HG02588 (cell line): ENCODE measurements around the gene LOXL1.
"Not testable (repeated sequence)": the region's sequence is repeated elsewhere in the genome, so short reads cannot be mapped to it uniquely, and the experiment has no call there.

Experiments
- ATAC-seq: cut with Tn5 transposase; IDR thresholded peaks from one replicate; pipeline ENCODE4 v1.9.1; 2021; ENCODE audit warnings: mild to moderate bottlenecking, moderate library complexity; ENCODE audit not compliant: unreplicated experiment

The LOXL1 gene

GRCh38 chr15:73972984-73973682 is 46.9 kb downstream of the LOXL1 start:
- no peak for ATAC-seq

GRCh38 chr15:73973683-73974200 is 47.5 kb downstream of the LOXL1 start:
- not testable (repeated sequence) for ATAC-seq

DNA sequence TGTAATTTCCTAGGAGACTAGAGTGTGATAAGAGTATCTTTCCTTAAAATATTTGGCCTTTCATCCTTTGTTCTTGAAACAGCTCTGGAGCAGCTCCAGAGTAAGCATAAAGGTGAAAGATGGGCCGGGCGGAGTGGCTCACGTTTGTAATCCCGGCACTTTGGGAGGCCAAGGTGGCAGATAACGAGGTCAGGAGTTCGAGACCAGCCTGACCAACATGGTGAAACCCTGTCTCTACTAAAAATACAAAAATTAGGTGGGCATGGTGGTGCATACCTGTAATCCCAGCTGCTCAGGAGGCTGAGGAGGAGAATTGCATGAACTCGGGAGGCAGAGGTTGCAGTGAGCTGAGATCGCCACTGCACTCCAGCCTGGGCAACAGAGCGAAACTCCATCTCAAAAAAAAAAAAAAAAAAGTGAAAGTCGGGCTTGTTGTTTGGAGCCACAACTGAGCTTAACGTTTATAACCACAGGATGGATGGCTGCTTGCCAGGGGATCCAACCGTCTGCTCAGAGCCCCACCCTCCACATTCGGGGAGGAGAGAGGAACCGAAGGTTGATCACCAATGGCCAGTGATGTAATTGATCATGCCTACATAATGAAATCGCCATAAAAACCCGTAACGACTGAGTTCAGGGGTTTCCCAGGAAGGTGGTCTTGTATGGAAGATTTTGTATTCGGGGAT is 49.3 kb downstream of the LOXL1 start:
- ATAC-seq: not testable (repeated sequence)

DNA sequence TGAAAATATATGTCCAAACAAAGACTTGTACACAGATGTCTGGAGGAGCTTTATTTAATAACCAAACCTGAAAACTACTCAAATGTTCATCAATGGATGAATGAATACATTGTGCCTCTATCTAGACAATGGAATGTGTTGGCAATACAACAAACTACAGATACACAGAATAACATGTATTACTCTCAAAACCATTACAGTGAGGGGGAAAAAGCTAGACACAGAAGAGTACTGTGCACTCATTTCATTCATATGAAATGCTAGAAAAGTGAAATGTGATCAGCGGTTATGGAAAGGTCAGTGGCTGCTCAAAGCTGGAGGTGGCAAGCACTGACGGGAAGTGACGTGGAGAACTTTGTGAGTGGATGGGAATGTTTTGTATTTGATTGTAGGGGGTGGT is 52.6 kb downstream of the LOXL1 start:
- no peak for ATAC-seq

- ATAC-seq: no peak
Observed at GRCh38 chr15:73979636-73980035, 53.4 kb downstream of the LOXL1 start.

DNA sequence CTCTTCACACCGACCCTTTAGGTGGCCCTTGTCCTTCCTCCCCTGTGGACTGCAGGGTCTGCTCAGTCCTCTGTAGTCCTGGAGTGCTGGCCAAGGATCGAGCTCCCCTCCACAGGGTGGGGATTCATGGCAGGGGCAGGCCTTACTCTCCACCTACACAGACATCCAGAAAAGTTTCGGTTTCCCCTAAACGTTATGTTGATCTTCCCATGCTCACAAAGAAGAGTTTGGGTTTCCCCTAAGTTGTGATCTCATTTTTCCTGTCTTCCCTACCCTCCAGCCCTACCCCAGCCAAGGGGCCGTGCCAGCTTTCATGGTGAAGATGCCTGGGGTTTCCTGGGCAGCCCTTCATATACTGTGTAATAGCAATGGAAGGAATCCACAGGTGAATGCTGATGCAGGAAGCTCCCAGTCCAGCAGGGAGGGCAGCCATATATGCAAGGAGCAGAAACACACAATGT is 55.5 kb downstream of the LOXL1 start:
- ATAC-seq: no peak

- ATAC-seq: no peak
Observed at GRCh38 chr15:73982222-73982962, 56.1 kb downstream of the LOXL1 start.

- ATAC-seq: no peak
Observed at GRCh38 chr15:73983211-73983727, 57.0 kb downstream of the LOXL1 start.

DNA sequence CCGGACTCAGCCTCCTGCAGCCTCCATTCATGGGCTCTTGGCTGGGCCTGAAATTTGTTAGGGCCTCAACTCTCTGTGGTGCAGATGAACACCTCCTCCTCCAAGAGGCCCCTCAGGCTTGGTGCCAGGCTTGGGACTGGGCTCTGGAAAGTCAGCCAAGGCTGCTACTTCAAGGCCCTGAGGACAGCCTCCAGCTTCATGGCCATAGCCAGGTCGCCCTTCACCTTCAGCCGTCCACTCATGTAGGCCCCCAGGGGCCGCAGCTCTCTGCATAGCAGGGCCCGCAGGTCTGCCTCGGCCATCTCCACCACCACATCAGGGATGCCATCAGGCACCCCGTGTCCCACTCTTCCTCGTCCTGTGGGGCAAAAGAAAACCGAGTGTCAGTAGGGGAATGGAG is 57.5 kb downstream of the LOXL1 start:
- no peak for ATAC-seq

DNA sequence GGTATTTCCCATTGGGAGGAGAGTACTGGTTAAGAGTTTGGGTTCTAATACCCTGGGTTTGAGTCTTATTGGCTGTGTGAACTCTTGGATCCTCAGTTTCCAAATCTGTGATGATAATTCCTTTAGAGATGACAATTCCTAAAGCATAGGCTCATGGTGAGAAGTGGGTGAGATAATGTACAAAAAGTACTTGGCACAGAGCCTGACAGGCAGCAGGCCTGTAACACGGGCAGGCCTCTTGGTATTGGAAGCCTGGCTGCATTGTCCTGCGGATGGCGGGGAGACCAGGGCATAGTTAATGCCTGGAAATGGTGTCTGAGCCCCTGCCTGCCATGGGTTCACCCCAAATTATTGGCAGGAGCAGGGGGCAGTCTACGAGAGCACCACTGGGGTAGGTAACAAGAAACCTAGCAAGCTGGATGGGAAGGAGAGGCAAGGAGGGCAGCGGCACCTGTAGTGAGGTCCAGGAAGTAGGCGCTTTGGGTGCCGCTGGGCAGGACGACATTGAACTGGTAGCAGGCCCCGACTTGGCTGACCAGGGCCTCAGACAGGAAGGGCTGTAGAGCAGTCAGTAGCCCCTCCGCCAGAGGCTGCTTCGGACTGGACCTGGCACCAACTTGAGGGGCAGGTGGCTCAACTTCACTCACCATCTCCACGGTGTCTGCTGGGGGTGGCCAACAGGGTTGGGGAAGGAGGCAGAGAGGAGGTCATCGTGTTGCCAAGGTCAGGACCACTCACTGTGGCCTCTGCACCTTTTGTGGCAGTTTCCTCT is 58.1 kb downstream of the LOXL1 start:
- no peak for ATAC-seq

DNA sequence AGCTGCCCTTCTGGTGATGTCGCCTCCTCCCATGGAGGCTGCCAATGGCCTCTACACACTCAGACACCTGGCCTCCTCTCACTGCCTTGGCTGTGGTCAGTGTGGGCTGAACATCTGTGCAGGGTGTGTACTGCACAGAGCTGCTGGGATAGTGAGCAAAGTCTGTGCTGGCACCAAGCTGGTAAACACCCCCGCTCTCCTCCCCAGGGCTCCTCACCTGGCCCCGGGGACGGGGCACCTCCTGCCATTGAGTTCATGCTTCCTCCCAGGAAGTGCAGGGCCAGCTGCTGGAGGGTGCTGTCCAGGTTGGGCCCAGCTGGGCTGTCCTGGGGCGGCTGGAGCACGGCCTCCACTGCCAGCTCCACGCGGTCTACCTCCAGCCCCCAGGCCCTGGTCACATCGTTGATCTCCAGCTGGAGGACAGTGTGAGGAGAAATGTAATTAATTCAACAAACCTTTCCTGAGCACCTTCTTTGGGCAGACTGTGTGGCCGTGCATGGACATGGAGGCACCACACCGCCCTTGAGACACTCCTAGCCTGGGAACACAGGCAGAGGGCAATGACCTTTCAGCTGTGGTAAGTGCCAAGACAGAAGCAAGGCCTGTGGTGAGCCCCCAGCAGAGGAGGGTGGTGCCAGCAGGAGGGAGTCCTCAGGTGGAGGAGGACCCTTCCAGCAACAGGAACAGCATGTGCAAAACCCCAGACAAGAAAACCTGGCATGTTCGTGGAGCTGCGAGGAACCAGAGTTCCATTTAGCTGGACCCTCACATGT is 59.0 kb downstream of the LOXL1 start:
- no peak for ATAC-seq

DNA sequence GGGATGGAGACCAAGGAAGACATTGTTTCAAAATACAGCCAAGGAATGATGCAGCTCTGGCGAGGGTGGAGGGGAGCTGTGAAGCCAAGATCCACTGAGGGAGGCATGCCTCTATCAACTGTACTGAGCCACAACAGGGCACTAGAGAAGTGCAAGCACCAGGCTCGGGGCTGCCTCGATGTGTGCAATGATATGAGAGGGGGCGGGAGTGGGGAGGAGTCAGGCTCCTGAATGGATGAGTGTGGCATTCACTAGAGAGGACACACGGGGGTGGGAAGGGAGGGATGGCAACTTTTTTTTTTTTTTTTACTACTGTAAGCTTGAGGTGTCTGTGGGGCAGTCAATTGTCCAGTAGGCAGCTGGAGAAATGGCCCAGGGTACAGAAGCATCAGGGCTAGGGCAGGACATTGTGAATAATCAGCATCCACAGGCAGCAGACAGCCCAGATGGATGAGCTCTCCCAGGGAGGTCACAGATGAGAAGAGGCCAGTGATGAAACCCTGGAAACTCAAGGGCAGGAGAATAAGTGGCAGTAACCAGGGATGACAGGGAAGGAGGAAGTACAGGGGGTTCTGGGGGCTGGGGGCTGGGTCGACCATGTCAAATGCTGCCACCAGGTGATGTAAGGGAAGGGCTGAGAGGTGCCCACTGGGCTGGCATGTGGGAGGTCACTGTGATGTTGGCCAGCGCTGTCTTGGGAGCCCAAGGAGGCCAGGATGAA is 60.0 kb downstream of the LOXL1 start:
- no peak for ATAC-seq

DNA sequence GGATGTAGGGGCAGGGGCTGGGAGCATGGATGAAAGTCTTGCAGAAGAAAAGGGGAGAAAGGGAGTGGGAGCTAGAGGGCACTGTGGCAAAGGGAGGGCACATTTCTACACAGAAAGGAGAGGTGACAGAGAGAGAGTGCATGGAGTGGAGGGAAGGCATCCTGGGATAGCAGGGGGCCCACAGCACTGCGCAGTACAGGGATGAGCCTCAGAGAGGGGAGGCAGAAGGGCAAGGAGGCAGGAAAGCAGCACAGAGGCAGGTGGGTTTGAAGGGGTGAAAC is 60.5 kb downstream of the LOXL1 start:
- ATAC-seq: no peak

DNA sequence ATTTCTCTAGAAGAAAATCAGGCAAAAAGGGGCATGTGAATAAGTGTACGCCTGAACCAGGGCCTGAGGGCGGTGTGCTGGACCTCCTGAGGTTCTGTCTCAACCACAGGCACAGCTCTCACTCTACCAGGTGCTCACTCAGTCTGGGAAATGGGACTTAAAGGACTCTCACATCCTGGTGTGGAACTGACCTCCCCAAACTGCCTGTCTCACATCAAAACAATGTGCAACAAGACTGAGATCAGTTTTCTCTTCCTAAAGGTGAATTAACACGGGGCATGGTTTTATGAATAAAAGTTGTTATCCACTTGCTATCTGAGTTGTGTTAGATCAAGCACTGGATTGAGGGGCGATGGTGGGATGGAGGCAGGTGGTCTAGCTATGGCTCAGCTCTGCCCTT is 61.0 kb downstream of the LOXL1 start:
- ATAC-seq: no peak

GRCh38 chr15:73987681-73988444 is 61.6 kb downstream of the LOXL1 start:
- no peak for ATAC-seq

DNA sequence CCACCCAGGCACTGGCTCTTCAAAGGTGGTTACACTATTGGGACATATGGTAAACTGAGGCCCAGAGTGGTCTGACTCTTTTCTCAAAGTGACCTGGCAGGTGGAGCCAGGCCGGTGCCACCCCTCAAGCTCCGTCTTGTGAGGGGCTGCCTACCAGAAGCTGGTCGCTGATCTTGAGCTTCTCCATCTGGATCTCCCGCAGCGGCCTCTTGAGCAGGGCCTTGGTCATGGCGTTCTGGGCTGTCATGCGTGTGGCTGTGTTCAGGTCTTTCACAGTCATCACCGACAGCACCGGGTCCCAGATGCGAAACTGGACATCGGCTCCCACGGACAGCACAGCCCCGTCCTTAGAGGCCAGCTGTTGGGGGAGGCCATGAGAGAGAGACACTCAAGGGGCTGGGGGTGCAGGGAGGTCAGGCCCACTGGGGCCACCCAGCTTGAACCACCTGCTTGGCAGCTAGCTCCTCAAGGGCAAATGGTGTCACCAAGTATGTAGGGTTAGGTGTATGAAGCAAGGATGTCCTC is 62.2 kb downstream of the LOXL1 start:
- no peak for ATAC-seq

DNA sequence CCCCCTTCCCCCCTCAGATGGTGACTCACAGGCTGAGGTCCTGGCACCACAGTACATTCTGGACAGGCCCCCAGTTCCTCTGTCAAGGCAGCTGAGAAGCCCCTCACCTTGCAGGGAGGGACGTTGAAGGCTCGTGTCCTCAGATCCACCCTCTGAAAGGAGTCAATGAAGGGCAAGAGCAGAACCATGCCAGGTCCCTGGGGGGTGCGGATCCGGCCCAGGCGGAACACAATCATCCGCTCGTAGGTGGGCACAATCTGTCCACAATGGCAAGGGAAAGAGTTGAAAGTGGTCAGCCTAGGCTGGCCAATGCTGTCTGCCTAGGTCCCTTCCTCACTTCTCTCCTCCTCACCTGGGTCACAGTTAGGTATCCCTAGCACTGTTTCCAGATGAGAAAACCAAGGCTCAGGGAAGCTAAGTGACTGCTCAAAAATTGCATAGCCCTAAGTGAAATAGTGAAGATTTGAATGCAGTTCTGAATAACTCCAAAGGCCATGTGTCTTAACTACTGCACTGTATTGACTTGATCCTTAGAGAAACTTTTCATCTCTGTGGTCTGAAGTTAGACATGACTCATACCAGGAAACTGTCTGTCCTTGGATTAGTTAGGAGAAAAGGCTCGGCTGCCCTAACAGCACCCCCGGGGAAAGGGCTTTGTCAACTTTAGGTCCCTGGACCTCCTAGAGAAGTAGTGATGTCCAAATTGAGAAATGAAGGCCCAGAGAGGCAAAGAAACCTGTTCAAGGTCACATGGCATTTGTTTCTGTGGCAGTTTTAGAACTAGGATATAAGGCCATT is 62.9 kb downstream of the LOXL1 start:
- no peak for ATAC-seq
